Endothelial cell of umbilical vein (primary cell): ENCODE results near the gene DOLPP1. TPM values are rescaled to one million over a fixed set of nuclear protein-coding genes. Genes with fewer than 3 reads are reported as not detected.

Experiments
- BruUV-seq: library from RNA; stranded (reverse); fragments of 400-500 nt; replicated peaks from 2 replicates; lab custom pipeline; 2021; lab: Mats Ljungman, UMichigan
- CTCF ChIA-PET: fragments of 300-600, 350-600 bp; sonication (Branson Sonifier 250); formaldehyde crosslinking; loops from one replicate; lab custom pipeline; 2021; ENCODE audit warnings: antibody characterized with exemption, inconsistent platforms; lab: Charles Lee
- POLR2A ChIA-PET: fragments of 300-600, 350-600 bp; sonication (Branson Sonifier 250); formaldehyde crosslinking; loops from one replicate; lab custom pipeline; 2021; ENCODE audit warnings: antibody characterized with exemption, inconsistent platforms; lab: Charles Lee
- DNase-seq: peaks from one replicate; pipeline ENCODE4 v3.0.0-alpha.2; 2011; ENCODE audit warnings: low read depth, low spot score
- FAIRE-seq: peaks from 2 replicates; lab custom pipeline; 2011; peaks lifted over from hg19 to GRCh38; lab: Jason Lieb, UNC
- H2AFZ ChIP-seq: 2 replicates; pipeline ENCODE4 v1.6.0; 2012; ENCODE audit warnings: low read depth, low read length, control low read depth, inconsistent platforms
- H3K27ac ChIP-seq: 2 replicates; pipeline ENCODE4 v1.5.1; 2011; ENCODE audit warnings: low read depth, mild to moderate bottlenecking, control low read depth, low read length, moderate library complexity; ENCODE audit not compliant: insufficient read depth
- H3K27me3 ChIP-seq, 2 experiments: 2 replicates each; pipeline versions ENCODE4 v1.6.0 to v1.6.1; 2011; ENCODE audit warnings: low read length in 2 of 2, mixed read lengths in 1 of 2; ENCODE audit not compliant: control insufficient read depth in 2 of 2, insufficient read depth in 2 of 2
- H3K36me3 ChIP-seq, 2 experiments: 2 replicates in 1 of 2; 3 replicates in 1 of 2; pipeline ENCODE4 v1.5.1; 2011; ENCODE audit warnings: low read length in 2 of 2, mild to moderate bottlenecking in 1 of 2, moderate library complexity in 1 of 2; ENCODE audit not compliant: control insufficient read depth in 2 of 2, insufficient read depth in 2 of 2; ENCODE audit errors: extremely low read depth in 1 of 2
- H3K4me1 ChIP-seq: 3 replicates; pipeline ENCODE4 v1.5.1; 2011; ENCODE audit warnings: mild to moderate bottlenecking, low read length; ENCODE audit not compliant: control insufficient read depth, insufficient read depth; ENCODE audit errors: extremely low read depth
- H3K4me2 ChIP-seq: 2 replicates; pipeline ENCODE4 v1.6.1; 2011; ENCODE audit warnings: low read length, control low read depth, mixed read lengths; ENCODE audit not compliant: insufficient read depth
- H3K4me3 ChIP-seq, 3 experiments: fragments of 200-600 bp in 1 of 3; sonication (generic), shearing (Covaris generic) in 1 of 3; replicated peaks in 1 of 3; 2 replicates each; pipeline ENCODE4 v1.5.1; 2011 to 2016; ENCODE audit warnings: control low read depth in 3 of 3, low read length in 3 of 3, mild to moderate bottlenecking in 2 of 3, inconsistent platforms in 1 of 3, low read depth in 1 of 3, moderate library complexity in 1 of 3; ENCODE audit not compliant: insufficient read depth in 1 of 3
- H3K79me2 ChIP-seq: 2 replicates; pipeline ENCODE4 v1.6.0; 2012; ENCODE audit warnings: low read length, inconsistent platforms; ENCODE audit not compliant: control insufficient read depth, insufficient read depth
- H3K9ac ChIP-seq: replicated peaks from 2 replicates; pipeline ENCODE3; 2011; ENCODE audit warnings: low read length, control low read depth; ENCODE audit not compliant: insufficient read depth; ENCODE audit errors: extremely low read depth
- H3K9me1 ChIP-seq: replicated peaks from 3 replicates; pipeline ENCODE4 v1.6.0; 2011; ENCODE audit warnings: mild to moderate bottlenecking, low read length; ENCODE audit not compliant: control insufficient read depth, insufficient read depth; ENCODE audit errors: extremely low read depth
- H3K9me3 ChIP-seq: replicated peaks from 2 replicates; pipeline ENCODE4 v1.5.1; 2012; ENCODE audit warnings: low read length, inconsistent platforms; ENCODE audit not compliant: control insufficient read depth, insufficient read depth
- H4K20me1 ChIP-seq: replicated peaks from 2 replicates; pipeline ENCODE3; 2011; ENCODE audit warnings: mild to moderate bottlenecking, low read length; ENCODE audit not compliant: control insufficient read depth, insufficient read depth; ENCODE audit errors: extremely low read depth
- EZH2 ChIP-seq: IDR thresholded peaks from 2 replicates; pipeline ENCODE4 v1.6.1; 2012; ENCODE audit warnings: borderline replicate concordance, low read depth, mild to moderate bottlenecking, moderate library complexity, low read length, inconsistent platforms; ENCODE audit not compliant: severe bottlenecking
- FOS ChIP-seq: IDR thresholded peaks from 2 replicates; pipeline ENCODE4 v1.6.1; 2011; ENCODE audit warnings: mild to moderate bottlenecking, low read length, moderate library complexity, borderline replicate concordance; ENCODE audit not compliant: insufficient read depth
- GATA2 ChIP-seq: IDR thresholded peaks from 2 replicates; pipeline ENCODE4 v1.7.0; 2011; ENCODE audit warnings: low read depth, mild to moderate bottlenecking, moderate library complexity, mixed read lengths, low read length; ENCODE audit not compliant: insufficient read length, insufficient read depth
- JUN ChIP-seq: IDR thresholded peaks from 2 replicates; pipeline ENCODE4 v1.6.1; 2011; ENCODE audit warnings: borderline replicate concordance, low read depth; ENCODE audit not compliant: insufficient read length, insufficient read depth
- MYC ChIP-seq: IDR thresholded peaks from one replicate; pipeline ENCODE4 v1.6.1; 2011; ENCODE audit warnings: mild to moderate bottlenecking, low read depth, low read length
- POLR2A ChIP-seq: IDR thresholded peaks from 2 replicates; pipeline ENCODE4 v1.6.1; 2012; ENCODE audit warnings: low read depth, mild to moderate bottlenecking, control low read depth, low read length
- POLR2AphosphoS5 ChIP-seq: IDR thresholded peaks from 2 replicates; pipeline ENCODE4 v1.6.1; 2012; ENCODE audit warnings: low read depth, mild to moderate bottlenecking, control low read depth, low read length, moderate library complexity; ENCODE audit not compliant: insufficient read depth
- dilution Hi-C: fragments of 300-500 bp; cut with MboI; formaldehyde crosslinking; loops from one replicate; pipeline ENCODE4 v1.15.0; 2019; ENCODE audit warnings: low sequenced_read_pairs; ENCODE audit not compliant: extremely low pct_ligation_motif_present
- intact Hi-C: fragments of 100-400 bp; cut with micrococcal nuclease; formaldehyde crosslinking; loops from one replicate; pipeline ENCODE4 v1.10.0; 2022
- polyA plus RNA-seq, 4 experiments: library from polyadenylated mRNA; depleted of rRNA in 3 of 4; stranded (reverse) in 3 of 4; unstranded in 1 of 4; fragments of >200 nt; gene quantifications; 2 replicates each; pipeline versions ENCODE4 v1.2.1 to v1.2.3, GENCODE V29; 2011 to 2012; ENCODE audit warnings: missing spikeins in 1 of 4
- total RNA-seq: library from RNA; stranded (reverse); gene quantifications from 2 replicates; pipeline ENCODE4 v1.2.3, GENCODE V29; 2021
- TF ChIP-seq, protein P1 (sequence below): IDR thresholded peaks from 2 replicates; pipeline ENCODE4 v1.6.1; 2011; ENCODE audit not compliant: insufficient read depth, insufficient read length

Gene DOLPP1
- total and polyA plus RNA-seq, 2 donors (not counting 3 experiments of a cell fraction or from before 2014, with no cell fraction given): 17.7 to 28.3 TPM

GRCh38 chr9:129118799-129119198 is 37.9 kb downstream of the DOLPP1 start:
- no peak for TF ChIP-seq EZH2
- TF ChIP-seq GATA2: no peak
- TF ChIP-seq, protein P1, sequence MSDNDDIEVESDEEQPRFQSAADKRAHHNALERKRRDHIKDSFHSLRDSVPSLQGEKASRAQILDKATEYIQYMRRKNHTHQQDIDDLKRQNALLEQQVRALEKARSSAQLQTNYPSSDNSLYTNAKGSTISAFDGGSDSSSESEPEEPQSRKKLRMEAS: no peak
- TF ChIP-seq JUN: no peak
- intact Hi-C loops (no loop called here), dilution Hi-C loops (no loop called here)
- Histone ChIP-seq H3K9me3 (no peaks in the 10 kb centered on the region), H3K79me2 (peaks cover 21% of the 10 kb centered on the region), H2AFZ (no peak overlapping the region), H3K4me2 (no peak overlapping the region), H3K27me3 (no peaks in the 10 kb centered on the region), H3K9ac (no peak overlapping the region), H3K36me3 (peaks cover 0 to 17% of the 10 kb centered on the region in 2 experiments), H3K4me3 (no peak overlapping the region), H3K27ac (no peak overlapping the region), H4K20me1 (no peaks in the 10 kb centered on the region), H3K9me1 (no peaks in the 10 kb centered on the region), H3K4me1 (no peaks in the 10 kb centered on the region)
- ChIA-PET POLR2A (interaction anchor here (0.6 to 0.7 kb wide), 2 partner anchors 24 to 52 kb away, joined by 5 read pairs; no protein-coding TSS in a partner anchor), CTCF (interaction anchor here (1.6 kb wide), 1 partner anchor 13 kb away, joined by 8 read pairs; no protein-coding TSS in a partner anchor)
- BruUV-seq: no TSS peak
- DNase-seq (no peak), FAIRE-seq (no peak)

GRCh38 chr9:129121483-129121882 is 40.6 kb downstream of the DOLPP1 start:
- Histone ChIP-seq H3K4me2 (no peak overlapping the region), H3K4me3 (no peak overlapping the region)

More at GRCh38 chr9:129121483-129121882, 40.6 kb downstream of the DOLPP1 start:
- peaks cover 2 to 26% of the 10 kb centered on the region in 2 experiments for H3K36me3 ChIP-seq
- no peaks in the 10 kb centered on the region for H3K27me3 ChIP-seq
- H3K9me1 ChIP-seq: no peaks in the 10 kb centered on the region
- FAIRE-seq: no peak
- TF ChIP-seq FOS: no peak
- TF ChIP-seq POLR2AphosphoS5: no peak
- no peak for TF ChIP-seq EZH2
- TF ChIP-seq JUN: no peak
- TF ChIP-seq, protein P1: no peak
- TF ChIP-seq POLR2A: no peak
- TF ChIP-seq MYC: no peak
- POLR2A ChIA-PET: no interaction called here
- intact Hi-C loops: no loop called here
- no peak overlapping the region for H2AFZ ChIP-seq
- H3K4me1 ChIP-seq: peaks cover 3% of the 10 kb centered on the region
- CTCF ChIA-PET: interaction anchor here (2.2 to 3.3 kb wide), 2 partner anchors 10 to 17 kb away, joined by 6 to 10 read pairs; no protein-coding TSS in a partner anchor
- no peak overlapping the region for H3K27ac ChIP-seq
- no peak for DNase-seq
- peaks cover 15% of the 10 kb centered on the region for H3K79me2 ChIP-seq
- H4K20me1 ChIP-seq: no peaks in the 10 kb centered on the region
- H3K9me3 ChIP-seq: no peaks in the 10 kb centered on the region
- no peak overlapping the region for H3K9ac ChIP-seq
- BruUV-seq: no TSS peak
- dilution Hi-C loops: no loop called here
